ENCODE data around the gene KIF1B.

GRCh38 chr1:10360045-10360444 is 149.7 kb downstream of the KIF1B start:
- TF ChIP-seq CTCF (IDR thresholded peaks at IDR 0.05): no peak
- TF ChIP-seq STAT6 (CRISPR knock-in tag; conservative IDR thresholded peaks at IDR 0.05; ENCODE audit: low read depth): no peak
- TF ChIP-seq ZNF138 (CRISPR knock-in tag; conservative IDR thresholded peaks at IDR 0.05): no peak
- TF ChIP-seq HMGA2 (CRISPR knock-in tag; IDR thresholded peaks at IDR 0.05): 0 out of 2 replicates have a peak, but pooled peaks have one; percentile 6
- TF ChIP-seq MAX (CRISPR knock-in tag; IDR thresholded peaks at IDR 0.05): no peak
- TF ChIP-seq E2F4 (CRISPR knock-in tag; IDR thresholded peaks at IDR 0.05; ENCODE audit: borderline replicate concordance, low read depth): no peak
